Measurements from ENCODE around the gene GCNA. TPM values are rescaled to one million over a fixed set of nuclear protein-coding genes. Genes with fewer than 3 reads are reported as not detected.
A peak's percentile ranks its signal among the peaks of the same experiment; 100 is the strongest.
"Not testable (repeated sequence)": the region's sequence is repeated elsewhere in the genome, so short reads cannot be mapped to it uniquely, and the experiment has no call there.

The GCNA gene
- total RNA-seq, 2 donors from 2014 or later, result 5.5 to 6.1 TPM

- H3K4me3 Mint-ChIP-seq, result no peak overlapping the region
- no peaks in the 10 kb centered on the region for H3K9me3 Mint-ChIP-seq
Measured at GRCh38 chrX:71579136-71579989, 1.1 kb downstream of the GCNA start.

GRCh38 chrX:71579990-71580380 is 1.7 kb downstream of the GCNA start:
- peak overlapping the region; percentile 33 to 72 for H3K27ac Mint-ChIP-seq
- H3K4me3 Mint-ChIP-seq, result no peak overlapping the region
- H3K36me3 Mint-ChIP-seq, result no peaks in the 10 kb centered on the region
- no peaks in the 10 kb centered on the region for H3K27me3 Mint-ChIP-seq
- H3K9me3 Mint-ChIP-seq, result no peaks in the 10 kb centered on the region
- no peak for ATAC-seq
- no peak for DNase-seq (ENCODE audit: low spot score)
- H3K4me1 Mint-ChIP-seq (ENCODE audit: low read depth in 2 of 2), result peaks cover 0 to 15% of the 10 kb centered on the region in 2 donors

More at GRCh38 chrX:71579136-71579989, 1.1 kb downstream of the GCNA start:
- DNase-seq (ENCODE audit: low spot score) (no peak), ATAC-seq (peak in 1 of 2 donors; percentile 55)
- Mint-ChIP-seq H3K27ac (peak overlapping the region; percentile 33 to 72), H3K36me3 (no peaks in the 10 kb centered on the region), H3K27me3 (no peaks in the 10 kb centered on the region), H3K4me1 (ENCODE audit: low read depth in 2 of 2) (peaks cover 0 to 15% of the 10 kb centered on the region in 2 donors)

- H3K4me1 Mint-ChIP-seq (ENCODE audit: low read depth in 2 of 2), result peaks cover 6 to 16% of the 10 kb centered on the region in 2 donors
- no peaks in the 10 kb centered on the region for H3K36me3 Mint-ChIP-seq
- DNase-seq (ENCODE audit: low spot score) (no peak), ATAC-seq (no peak)
- no peaks in the 10 kb centered on the region for H3K9me3 Mint-ChIP-seq
- H3K27ac Mint-ChIP-seq, result peak overlapping the region in 1 of 2 donors; percentile 65
- H3K27me3 Mint-ChIP-seq, result peaks cover 0 to under 1% of the 10 kb centered on the region in 2 donors
- no peak overlapping the region for H3K4me3 Mint-ChIP-seq
Measured at GRCh38 chrX:71581210-71581609, 3.0 kb downstream of the GCNA start.

- Mint-ChIP-seq H3K27ac (peak overlapping the region in 1 of 2 donors; percentile 6), H3K27me3 (peaks cover 0 to 2% of the 10 kb centered on the region in 2 donors), H3K4me3 (no peak overlapping the region), H3K4me1 (ENCODE audit: low read depth in 2 of 2) (peaks cover 2 to 8% of the 10 kb centered on the region in 2 donors), H3K36me3 (no peaks in the 10 kb centered on the region), H3K9me3 (no peaks in the 10 kb centered on the region)
- no peak for DNase-seq (ENCODE audit: low spot score)
- no peak for ATAC-seq
Measured at GRCh38 chrX:71586929-71587328, 8.7 kb downstream of the GCNA start.

GRCh38 chrX:71593210-71593609 is 15.0 kb downstream of the GCNA start:
- H3K4me1 Mint-ChIP-seq (ENCODE audit: low read depth in 2 of 2); DNase-seq (ENCODE audit: low spot score); H3K27me3 Mint-ChIP-seq; H3K27ac Mint-ChIP-seq; H3K9me3 Mint-ChIP-seq; ATAC-seq; H3K4me3 Mint-ChIP-seq; H3K36me3 Mint-ChIP-seq: not testable (repeated sequence)

- no peaks in the 10 kb centered on the region for H3K9me3 Mint-ChIP-seq
- H3K27ac Mint-ChIP-seq, result no peak overlapping the region
- H3K36me3 Mint-ChIP-seq, result peaks cover 21% of the 10 kb centered on the region
- H3K4me1 Mint-ChIP-seq (ENCODE audit: low read depth in 2 of 2), result peaks cover 4 to 13% of the 10 kb centered on the region in 2 donors
- ATAC-seq (no peak), DNase-seq (ENCODE audit: low spot score) (no peak)
- no peak overlapping the region for H3K4me3 Mint-ChIP-seq
- H3K27me3 Mint-ChIP-seq, result peaks cover 0 to 5% of the 10 kb centered on the region in 2 donors
Measured at GRCh38 chrX:71599965-71600364, 21.7 kb downstream of the GCNA start.

- Mint-ChIP-seq H3K27me3 (peaks cover 0 to 2% of the 10 kb centered on the region in 2 donors), H3K4me1 (ENCODE audit: low read depth in 2 of 2) (peaks cover 25 to 30% of the 10 kb centered on the region in 2 donors), H3K27ac (peak overlapping the region in 1 of 2 donors; percentile 28)
Measured at GRCh38 chrX:71603618-71604017, 25.4 kb downstream of the GCNA start.

GRCh38 chrX:71604141-71604540 is 25.9 kb downstream of the GCNA start:
- Mint-ChIP-seq H3K27me3 (peaks cover 0 to 2% of the 10 kb centered on the region in 2 donors), H3K4me1 (ENCODE audit: low read depth in 2 of 2) (peaks cover 29 to 32% of the 10 kb centered on the region in 2 donors), H3K4me3 (no peak overlapping the region), H3K36me3 (peaks cover 29% of the 10 kb centered on the region), H3K9me3 (no peaks in the 10 kb centered on the region), H3K27ac (no peak overlapping the region)
- no peak for DNase-seq (ENCODE audit: low spot score)
- ATAC-seq, result no peak

More at GRCh38 chrX:71603618-71604017, 25.4 kb downstream of the GCNA start:
- ATAC-seq (no peak), DNase-seq (ENCODE audit: low spot score) (no peak)
- Mint-ChIP-seq H3K36me3 (peaks cover 25% of the 10 kb centered on the region), H3K9me3 (no peaks in the 10 kb centered on the region), H3K4me3 (no peak overlapping the region)

GRCh38 chrX:71604796-71605568 is 26.7 kb downstream of the GCNA start:
- Mint-ChIP-seq H3K9me3 (no peaks in the 10 kb centered on the region), H3K4me1 (ENCODE audit: low read depth in 2 of 2) (peaks cover 32 to 34% of the 10 kb centered on the region in 2 donors), H3K4me3 (no peak overlapping the region), H3K27me3 (peaks cover 0 to 2% of the 10 kb centered on the region in 2 donors), H3K27ac (no peak overlapping the region), H3K36me3 (peaks cover 31% of the 10 kb centered on the region)
- ATAC-seq, result peak in 1 of 2 donors; percentile 57
- no peak for DNase-seq (ENCODE audit: low spot score)

GRCh38 chrX:71606536-71607216 is 28.4 kb downstream of the GCNA start:
- H3K4me1 Mint-ChIP-seq (ENCODE audit: low read depth in 2 of 2), result peaks cover 32 to 37% of the 10 kb centered on the region in 2 donors
- H3K27ac Mint-ChIP-seq, result peak overlapping the region; percentile 0 to 27
- ATAC-seq (peak; percentile 73 to 75), DNase-seq (ENCODE audit: low spot score) (no peak)
- peak overlapping the region; percentile 38 for H3K4me3 Mint-ChIP-seq
- no peaks in the 10 kb centered on the region for H3K9me3 Mint-ChIP-seq
- peaks cover 0 to 2% of the 10 kb centered on the region in 2 donors for H3K27me3 Mint-ChIP-seq
- H3K36me3 Mint-ChIP-seq, result peaks cover 36% of the 10 kb centered on the region

GRCh38 chrX:71607488-71607887 is 29.3 kb downstream of the GCNA start:
- Mint-ChIP-seq H3K27me3 (peaks cover 0 to 2% of the 10 kb centered on the region in 2 donors), H3K4me3 (peak overlapping the region; percentile 53), H3K27ac (peak overlapping the region; percentile 0 to 27), H3K4me1 (ENCODE audit: low read depth in 2 of 2) (peaks cover 32 to 37% of the 10 kb centered on the region in 2 donors), H3K36me3 (peaks cover 35% of the 10 kb centered on the region), H3K9me3 (no peaks in the 10 kb centered on the region)
- ATAC-seq (no peak), DNase-seq (ENCODE audit: low spot score) (no peak)

- DNase-seq (ENCODE audit: low spot score) (no peak), ATAC-seq (no peak)
- H3K27ac Mint-ChIP-seq, result no peak overlapping the region
- no peaks in the 10 kb centered on the region for H3K9me3 Mint-ChIP-seq
- no peaks in the 10 kb centered on the region for H3K27me3 Mint-ChIP-seq
- no peak overlapping the region for H3K4me3 Mint-ChIP-seq
- H3K36me3 Mint-ChIP-seq, result peaks cover 21% of the 10 kb centered on the region
- H3K4me1 Mint-ChIP-seq (ENCODE audit: low read depth in 2 of 2), result peaks cover 28 to 34% of the 10 kb centered on the region in 2 donors
Measured at GRCh38 chrX:71609095-71609750, 31.0 kb downstream of the GCNA start.

GRCh38 chrX:71611736-71612135 is 33.5 kb downstream of the GCNA start:
- H3K9me3 Mint-ChIP-seq; H3K27ac Mint-ChIP-seq; ATAC-seq; H3K27me3 Mint-ChIP-seq; DNase-seq (ENCODE audit: low spot score); H3K4me3 Mint-ChIP-seq: not testable (repeated sequence)
- peaks cover 27% of the 10 kb centered on the region for H3K36me3 Mint-ChIP-seq
- peaks cover 40% of the 10 kb centered on the region in 2 donors for H3K4me1 Mint-ChIP-seq (ENCODE audit: low read depth in 2 of 2)
